HG03469 (cell line): Measurements from ENCODE around the gene SCAANT1.
A peak's percentile ranks its signal among the peaks of the same experiment; 100 is the strongest.

Experiments used
- ATAC-seq: cut with Tn5 transposase; IDR thresholded peaks from one replicate; pipeline ENCODE4 v1.9.1; 2021; ENCODE audit warnings: mild to moderate bottlenecking, moderate library complexity, moderate number of reproducible peaks; ENCODE audit not compliant: unreplicated experiment

SCAANT1 gene

DNA sequence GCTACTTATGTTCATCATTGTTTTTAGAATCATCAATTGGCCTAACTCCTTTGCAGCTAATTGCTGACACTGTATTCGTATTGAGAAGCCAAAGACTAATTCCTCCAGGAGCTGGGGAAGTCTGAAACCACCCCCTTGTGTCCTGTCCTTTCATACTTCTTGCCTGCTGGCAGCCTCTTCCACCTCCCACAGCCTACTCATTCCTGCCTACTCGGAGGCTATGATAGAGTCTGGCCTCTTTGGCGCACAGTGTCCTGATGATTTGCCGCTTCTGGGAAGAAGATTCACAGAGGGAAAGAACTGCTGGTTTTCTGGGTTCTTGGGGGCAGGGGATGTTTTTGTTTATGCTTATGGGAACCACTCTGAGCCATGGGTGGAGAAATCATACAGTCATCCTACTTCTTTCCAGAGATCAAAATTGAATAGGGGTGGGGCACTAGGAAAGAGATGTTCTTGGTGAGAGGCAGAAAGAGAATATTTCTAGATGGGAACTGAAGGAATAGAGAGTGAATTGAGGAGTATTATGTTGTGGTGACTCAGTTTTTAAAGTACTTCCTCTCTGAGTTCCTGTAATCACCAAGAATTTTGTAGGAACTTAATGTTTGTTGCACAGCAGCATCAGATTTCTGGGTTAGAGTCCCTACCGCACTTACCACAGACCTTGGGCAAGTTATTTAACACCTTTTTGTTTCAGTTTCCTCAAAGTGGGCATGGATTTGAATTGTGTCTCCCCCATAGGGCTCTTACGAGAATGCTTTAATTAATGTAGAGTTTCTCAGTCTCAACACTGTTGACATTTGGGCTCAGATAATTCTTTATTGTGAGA is 22.1 kb upstream of the SCAANT1 start:
- ATAC-seq: no peak

DNA sequence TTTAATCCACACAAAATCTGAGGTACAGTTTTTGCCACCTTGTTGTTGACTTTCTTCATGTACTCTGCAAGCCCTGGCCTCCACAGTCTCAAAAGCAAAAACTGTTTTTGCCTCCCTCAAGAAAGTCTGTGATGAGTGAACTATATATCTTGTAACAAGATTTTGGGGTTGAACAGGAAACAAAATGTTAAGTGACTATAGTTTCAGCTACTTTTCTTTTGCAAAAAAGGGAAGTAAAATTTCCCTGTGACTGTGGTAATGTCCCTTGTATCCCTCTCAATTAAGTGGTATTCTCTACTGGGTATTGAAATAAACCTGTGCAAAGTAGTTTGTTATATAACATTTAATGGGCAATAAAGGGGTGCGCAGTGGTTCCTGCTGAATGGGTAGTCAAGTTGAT is 21.3 kb upstream of the SCAANT1 start:
- ATAC-seq: peak; percentile 50

DNA sequence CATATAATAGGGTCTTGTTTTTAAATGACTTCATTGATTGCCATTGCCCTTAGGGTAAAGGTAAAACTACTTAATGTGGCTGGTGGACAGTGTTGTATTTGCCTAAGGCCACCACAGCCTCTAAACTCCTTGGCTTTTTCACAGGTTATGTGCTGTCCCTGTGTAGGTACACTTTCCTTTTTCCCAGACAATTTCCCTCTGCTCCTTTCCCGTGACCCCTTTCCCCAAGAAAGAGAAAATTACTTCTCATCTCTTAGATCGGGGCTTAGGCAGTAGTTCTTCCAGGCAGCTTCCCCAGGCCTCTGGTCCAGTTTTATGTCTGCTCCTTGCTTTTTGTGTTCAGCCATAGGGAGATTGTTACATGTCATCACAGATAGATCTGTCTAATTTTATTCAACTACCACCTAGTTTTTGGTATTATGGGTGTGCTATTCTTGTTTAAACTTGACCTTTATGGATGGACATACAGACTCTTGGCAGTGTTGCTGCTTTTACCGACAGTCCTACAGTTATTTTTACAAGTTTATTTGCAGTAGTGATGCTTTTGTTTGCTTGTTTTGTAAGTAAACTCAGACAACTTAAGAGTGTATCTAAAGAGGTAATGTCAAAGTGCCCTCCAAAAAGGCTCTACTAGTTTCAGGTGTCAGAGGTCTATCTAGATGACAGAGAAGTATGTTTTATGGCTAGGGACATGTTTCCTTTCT is 20.5 kb upstream of the SCAANT1 start:
- ATAC-seq: no peak

DNA sequence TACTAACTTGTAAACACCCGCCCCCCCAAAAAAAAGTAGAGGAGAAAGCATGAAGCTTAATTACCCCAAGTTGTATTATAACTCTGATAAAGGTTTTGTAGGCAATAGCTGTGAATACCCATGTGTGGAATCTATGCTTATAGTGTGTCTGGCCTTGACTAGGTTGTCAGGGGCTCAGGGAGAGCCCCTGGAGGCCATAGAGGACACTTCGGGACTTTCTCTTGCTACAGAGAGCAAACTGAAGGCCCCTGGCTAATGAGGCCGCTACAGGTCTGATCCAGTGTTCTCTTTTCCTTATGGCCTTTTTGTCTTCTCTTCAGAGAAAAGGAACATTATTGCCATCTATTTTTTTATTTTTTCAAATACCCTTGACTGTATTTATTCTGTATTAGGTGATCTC is 19.1 kb upstream of the SCAANT1 start:
- no peak for ATAC-seq

DNA sequence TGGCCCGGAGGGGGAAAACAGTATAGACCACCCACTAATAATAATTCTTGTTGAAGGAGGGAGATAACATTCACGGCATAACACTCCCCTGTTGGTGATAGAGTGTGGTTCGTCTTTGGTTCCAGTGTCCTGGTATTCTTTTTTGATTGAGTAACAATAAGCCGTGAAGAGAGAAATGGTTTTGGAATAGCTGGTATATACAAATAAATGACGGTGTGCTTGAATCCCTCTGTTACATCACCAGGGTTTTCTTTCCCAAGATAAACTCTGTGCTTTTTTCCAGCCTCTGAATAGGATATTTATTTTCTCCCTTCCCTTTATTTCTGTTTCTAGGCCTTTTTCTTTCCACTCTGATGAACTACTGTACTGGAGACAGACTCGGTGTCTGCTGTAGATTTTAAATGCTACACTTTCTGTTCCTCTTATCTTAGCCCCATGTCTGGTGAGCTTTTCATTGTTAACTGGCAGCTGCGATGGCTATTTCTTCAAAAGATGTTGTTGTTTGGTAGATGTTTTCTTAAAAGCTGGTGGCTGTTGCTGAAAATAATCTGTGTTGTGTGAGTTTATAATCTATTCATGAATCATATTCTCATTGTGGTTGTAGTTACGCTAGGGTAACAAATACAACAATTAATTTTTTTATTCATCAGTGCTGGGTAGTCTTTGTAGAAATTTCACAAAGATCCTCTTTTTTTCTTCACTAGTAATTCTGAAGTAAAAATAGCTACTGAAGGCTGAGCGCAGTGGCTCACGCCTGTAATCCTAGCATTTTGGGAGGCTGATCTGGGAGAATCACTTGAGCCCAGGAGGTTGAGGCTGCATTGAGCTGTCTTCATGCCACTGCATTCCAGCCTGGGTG is 15.5 kb upstream of the SCAANT1 start:
- ATAC-seq: peak; percentile 77

DNA sequence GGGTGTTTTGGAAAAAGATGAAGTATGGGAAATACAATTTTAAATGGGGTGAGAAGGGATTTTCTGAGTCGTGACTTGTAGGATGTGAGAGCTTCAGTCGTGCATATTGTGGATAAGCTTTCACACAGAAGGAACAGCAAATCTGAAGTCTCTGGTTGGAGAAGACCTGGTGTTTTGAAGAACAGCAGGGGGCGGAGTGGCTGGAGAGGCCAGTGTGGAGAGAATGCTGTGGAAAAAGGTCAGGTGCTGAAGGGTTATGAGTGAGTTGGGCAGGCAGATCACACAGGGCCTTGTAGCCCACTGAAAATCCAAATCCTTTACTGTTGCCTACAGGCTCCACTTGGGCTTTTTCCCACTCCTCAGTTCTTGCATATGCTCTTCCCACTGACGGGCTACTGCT is 14.1 kb upstream of the SCAANT1 start:
- ATAC-seq: no peak

DNA sequence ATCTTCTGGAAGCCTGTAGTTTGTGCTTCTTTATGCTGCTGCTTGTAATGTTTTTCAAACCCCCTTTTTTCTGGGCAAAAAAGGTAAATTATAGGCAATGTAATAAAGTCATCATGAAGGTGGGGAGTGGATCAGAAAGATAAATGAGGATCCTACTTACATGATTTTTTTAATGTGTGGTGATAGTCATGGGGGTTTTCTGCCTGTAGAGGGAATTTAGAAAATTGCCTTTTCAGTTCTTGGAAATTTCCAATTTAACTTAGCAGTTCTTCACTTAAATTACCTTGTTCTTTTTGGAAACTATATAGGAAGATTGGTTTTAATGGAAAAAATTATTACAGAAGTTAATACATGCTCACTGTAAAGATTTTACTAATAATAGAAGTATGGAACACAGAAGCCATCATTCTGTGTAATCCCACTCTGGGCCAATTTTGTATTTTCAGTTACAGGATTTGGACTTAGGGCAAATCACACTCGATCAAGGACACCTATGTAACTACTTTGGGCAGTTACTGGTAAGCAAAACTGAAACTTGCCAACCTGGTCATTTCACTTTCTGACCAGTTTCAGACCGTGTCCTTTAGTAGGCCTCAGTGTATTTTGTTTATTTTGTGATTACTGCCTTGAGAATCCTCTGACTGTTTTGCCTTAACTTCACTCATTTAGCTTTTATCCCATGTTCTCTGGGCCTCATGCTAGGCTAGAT is 10.5 kb upstream of the SCAANT1 start:
- ATAC-seq: no peak

DNA sequence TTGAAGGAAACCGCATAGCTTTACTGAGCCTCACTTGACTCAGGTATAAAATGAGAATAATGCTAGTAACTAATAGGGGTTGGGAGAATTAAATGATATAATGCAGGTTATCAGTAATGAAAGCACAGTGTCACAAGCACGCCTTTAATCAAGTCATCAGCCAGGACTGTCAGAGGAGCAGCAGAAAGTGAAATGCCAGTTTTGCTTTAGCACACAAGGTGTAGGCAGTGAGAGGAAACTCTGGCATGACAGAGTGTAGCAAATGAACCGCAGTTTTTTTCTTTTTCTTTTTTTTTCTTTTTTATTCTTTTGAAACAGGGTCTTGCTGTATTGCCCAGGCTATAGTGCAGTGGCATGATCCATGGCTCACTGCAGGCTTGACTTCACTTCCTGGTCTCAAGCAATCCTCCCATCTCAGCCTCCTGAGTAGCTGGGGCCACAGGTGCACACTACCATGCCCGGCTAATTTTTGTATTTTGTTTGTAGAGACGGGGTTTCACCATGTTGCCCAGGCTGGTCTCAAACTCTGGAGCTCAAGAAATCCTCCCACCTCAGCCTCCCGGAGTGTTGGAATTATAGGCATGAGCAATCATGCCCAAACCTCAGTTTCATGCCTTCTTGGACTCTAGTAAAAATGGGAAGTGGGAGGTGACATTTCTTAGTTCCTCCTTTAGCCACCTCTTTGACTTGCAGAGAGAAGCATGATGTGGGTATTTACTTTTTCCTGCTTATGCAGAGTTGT is 9.7 kb upstream of the SCAANT1 start:
- peak; percentile 76 for ATAC-seq

DNA sequence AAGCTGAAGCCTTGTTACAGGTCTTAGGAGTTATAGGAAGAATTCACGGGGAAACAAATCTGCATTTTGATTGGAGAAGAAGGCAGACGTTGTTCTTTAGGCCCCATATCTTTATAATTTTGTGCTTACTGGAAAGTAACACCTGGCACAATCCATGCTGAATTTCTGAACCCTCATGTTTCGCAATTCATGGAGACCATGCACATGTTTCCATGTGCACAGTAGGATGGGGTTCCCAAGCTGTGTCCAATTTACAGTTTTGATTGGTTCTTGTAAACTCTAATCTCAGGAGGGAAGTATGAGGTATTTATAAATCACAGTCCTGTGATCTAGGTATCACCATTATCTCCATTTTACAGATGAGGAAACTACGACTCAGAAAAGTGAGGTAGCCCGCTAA is 7.8 kb upstream of the SCAANT1 start:
- no peak for ATAC-seq

DNA sequence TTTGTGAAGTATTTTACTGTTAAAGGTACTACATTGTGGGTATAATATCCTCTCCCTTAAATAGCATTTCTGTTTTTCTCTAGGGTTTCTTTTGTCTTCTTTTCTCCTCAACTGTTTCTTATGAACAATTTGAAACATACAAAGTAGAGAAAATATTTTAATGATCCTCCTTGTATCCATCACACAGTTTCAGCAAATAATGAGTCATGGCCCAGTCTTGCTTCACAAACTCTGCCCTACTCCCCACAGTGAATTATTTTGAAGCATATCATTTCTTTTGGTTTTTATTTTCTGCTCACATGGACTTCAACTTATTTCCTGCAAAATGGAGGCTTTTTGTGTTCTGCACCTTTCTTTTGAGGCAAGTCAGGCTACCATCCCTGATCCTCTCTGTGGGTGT is 6.1 kb upstream of the SCAANT1 start:
- no peak for ATAC-seq

DNA sequence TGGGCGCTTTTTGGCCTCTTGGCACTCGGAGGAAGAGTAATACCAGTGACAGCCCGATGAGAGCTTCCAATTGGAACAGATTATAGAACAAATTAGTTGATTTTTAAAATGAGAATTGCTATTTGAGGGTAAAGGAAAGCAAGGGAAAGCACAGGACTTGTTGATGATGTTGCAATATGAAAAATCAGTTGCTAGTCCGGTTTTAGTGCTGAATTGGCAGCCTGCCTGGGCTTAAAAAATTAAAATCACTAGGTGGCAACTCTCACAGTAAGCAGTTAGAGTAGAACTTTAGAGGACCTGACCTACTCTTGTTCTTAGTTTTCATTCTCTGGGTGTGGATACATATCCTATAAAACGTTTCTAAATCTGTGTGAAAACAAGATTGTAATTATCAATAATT is 2.1 kb upstream of the SCAANT1 start:
- ATAC-seq: no peak

DNA sequence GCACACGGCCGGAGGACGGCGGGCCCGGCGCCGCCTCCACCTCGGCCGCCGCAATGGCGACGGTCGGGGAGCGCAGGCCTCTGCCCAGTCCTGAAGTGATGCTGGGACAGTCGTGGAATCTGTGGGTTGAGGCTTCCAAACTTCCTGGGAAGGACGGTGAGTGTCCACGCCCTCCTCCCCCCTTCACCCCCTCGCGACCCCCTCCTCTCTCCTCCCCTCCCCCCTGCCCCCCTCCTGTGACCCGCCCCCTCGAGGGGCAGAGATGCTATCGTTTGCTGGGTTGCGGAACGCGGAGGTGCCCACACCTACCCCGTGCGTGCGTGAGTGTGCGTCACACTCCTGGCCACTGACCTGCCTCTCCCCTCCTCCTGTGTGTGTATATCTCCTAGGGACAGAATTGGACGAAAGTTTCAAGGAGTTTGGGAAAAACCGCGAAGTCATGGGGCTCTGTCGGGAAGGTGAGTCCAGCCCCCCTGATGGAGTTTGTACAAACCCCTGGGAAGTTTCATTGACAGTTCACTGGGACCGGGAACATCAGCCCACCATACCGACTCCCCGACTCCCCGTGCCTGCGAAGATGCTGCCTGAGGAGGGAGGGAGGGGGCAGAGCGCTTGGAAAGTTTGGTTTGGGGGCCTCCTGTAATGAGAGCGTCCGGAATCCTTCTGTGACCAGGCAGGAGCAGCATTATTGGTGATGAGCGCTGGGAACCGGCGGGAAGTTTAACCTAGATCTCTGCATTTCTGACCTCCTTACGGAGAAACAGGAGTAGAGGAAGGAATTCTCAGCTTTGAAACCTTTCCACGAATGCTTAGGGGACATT is 795 bp upstream of the SCAANT1 start:
- ATAC-seq: peak; percentile 16

DNA sequence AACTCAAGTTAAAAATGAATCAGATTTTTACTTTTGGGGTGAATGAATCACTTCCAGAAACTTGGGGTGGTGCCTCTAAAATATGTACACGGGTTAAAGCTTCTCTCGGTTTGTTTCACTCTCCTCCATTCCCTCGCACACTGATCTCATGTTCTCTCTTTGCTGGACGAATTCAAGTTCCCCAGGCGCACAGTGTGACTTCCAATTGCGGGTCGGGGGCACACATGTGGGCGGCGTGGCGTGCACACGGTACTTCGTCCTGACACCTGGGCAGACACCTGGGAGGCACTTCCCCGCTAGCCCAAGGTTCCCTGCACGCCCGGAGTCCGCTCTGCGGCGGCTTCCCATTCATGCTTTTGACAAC is 692 bp downstream of the SCAANT1 start:
- peak; percentile 2 for ATAC-seq

DNA sequence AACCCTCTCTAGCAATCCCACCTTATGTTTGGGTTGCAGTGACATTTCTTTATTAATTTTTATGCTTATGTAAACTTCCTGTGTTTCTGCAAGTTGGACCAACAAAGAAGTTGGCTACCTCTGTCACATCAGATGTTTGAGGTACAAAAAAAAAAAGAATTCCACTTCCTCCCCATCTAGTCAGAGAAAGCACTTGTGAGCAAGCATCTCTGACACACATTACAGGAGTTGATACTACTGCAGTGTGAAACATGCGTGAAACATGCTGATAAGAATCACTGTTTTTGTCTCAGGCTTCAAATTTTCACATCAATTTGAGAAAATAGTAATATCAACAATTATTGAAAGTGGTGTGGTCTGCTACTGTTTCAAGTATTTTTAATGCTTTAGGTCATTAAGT is 1.3 kb downstream of the SCAANT1 start:
- ATAC-seq: no peak

DNA sequence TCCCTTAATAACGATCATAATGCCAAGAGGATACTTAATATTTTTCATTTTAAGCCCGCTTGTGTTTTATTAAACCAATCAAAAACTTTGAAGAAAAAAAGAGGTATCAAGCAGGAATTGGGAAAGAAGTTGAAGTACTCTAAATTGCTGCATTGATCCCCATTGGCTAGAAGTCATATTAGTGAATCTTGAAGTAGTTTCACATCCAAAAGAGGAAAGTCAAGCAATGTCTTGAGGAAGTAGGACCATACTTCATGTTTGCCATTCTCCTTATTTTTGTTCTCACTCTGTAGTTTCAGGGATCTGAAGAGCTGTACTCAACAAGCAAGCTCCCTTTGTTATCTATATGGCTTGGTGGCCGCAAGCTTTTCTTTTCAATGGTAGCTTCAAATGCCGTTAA is 2.2 kb downstream of the SCAANT1 start:
- no peak for ATAC-seq

DNA sequence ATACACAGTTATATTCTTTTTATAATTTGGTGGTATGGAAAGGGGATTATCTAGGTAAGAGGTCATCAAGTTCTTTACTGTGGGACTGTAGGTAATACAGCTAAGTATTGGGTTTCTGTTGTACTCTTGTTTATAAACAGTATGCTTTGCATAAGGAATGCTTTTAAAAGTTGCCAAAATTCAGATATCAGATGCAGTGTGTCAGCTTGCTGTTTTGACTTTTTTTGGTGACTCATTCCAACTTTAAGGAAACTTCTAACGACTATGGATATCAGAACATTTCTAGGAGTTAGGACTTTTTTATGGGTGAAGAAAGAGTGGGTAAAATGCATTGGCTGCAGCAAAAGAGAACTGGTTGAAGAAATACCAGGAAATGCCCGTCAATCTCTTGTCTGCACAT is 2.8 kb downstream of the SCAANT1 start:
- ATAC-seq: no peak

DNA sequence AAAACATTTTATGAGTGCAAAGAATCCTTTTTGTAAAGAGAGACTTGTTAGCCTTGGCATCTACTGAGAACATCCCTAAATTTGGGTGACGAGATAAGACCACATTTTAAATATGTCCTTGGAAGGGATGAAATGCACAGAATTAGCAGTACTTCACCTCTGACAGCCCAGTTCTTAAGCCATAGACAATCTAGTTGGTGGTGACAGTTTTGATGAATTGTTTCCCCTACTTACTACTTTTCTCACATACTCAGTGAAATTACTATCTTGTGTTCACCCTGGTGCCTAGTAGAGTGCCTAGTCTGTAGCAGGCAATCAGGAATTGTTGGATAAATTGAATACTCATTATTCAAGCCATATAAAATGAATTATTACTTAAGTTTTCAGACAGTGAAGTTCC is 3.4 kb downstream of the SCAANT1 start:
- no peak for ATAC-seq

DNA sequence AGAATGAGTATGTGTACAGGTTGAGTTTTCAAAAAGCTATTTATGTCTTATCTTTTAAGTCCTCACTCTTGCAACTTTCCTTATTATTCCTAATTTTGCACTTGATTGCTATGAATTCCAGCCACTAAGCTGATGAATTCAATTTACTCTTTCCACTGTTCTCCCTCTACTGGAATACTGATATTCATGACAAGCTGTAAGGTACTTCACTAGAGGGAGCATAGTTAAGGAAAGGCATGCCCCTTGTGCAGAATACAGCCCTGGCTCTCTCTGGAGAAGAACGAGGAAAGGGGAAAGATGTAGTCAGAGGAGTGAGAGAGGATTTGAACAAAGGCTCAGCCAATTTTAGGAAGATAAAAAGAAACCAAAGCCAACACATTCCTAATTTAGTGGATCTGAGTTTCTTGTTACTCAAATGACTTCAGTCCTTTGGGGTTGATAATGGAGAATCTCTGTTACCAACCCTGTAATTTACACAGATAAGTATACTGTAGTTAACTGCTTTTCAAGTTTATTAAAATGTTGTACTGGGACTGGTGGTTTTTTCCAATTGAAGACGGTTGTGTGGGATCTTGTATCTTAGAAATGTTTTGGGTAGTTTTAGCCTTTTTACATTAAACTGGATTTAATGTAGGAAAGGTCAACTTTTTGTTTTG is 4.0 kb downstream of the SCAANT1 start:
- ATAC-seq: no peak
